GM12878 (cell line): ENCODE results near the gene NHEJ1. TPM values are rescaled to one million over a fixed set of nuclear protein-coding genes. Genes with fewer than 3 reads are reported as not detected.

Experiments
- ATAC-seq: fragments of 200-7000 bp; cut with Tn5 transposase; 3 replicates; pipeline ENCODE4 v1.9.1; 2020; ENCODE audit warnings: mild to moderate bottlenecking, moderate library complexity
- BruUV-seq: library from RNA; stranded (reverse); fragments of 400-500 nt; replicated peaks from 2 replicates; lab custom pipeline; 2021; lab: Mats Ljungman, UMichigan
- CTCF ChIA-PET: fragments of 300-600 bp; sonication (Branson Sonifier 250); formaldehyde crosslinking; extraction: SDS; loops from one replicate; lab custom pipeline; 2021; ENCODE audit warnings: inconsistent platforms; lab: Yijun Ruan, JAX
- POLR2A ChIA-PET: fragments of 350-600 bp; formaldehyde crosslinking; extraction: SDS; loops from one replicate; lab custom pipeline; 2021; ENCODE audit warnings: inconsistent platforms; lab: Charles Lee
- RAD21 ChIA-PET: fragments of 300-600 bp; sonication (Branson Sonifier 250); formaldehyde crosslinking; loops from one replicate; lab custom pipeline; 2023; ENCODE audit warnings: antibody characterized with exemption; ENCODE audit not compliant: unreplicated experiment; lab: Charles Lee
- SMC1A ChIA-PET: fragments of 300-600 bp; sonication (Branson Sonifier 250); formaldehyde crosslinking; loops from one replicate; lab custom pipeline; 2023; ENCODE audit not compliant: unreplicated experiment, uncharacterized antibody; lab: Charles Lee
- DNase-seq: peaks from one replicate; pipeline ENCODE4 v3.0.0-alpha.2; 2011; ENCODE audit warnings: low read depth, low spot score
- FAIRE-seq: peaks from 3 replicates; lab custom pipeline; 2011; peaks lifted over from hg19 to GRCh38; lab: Jason Lieb, UNC
- H2AFZ ChIP-seq: 2 replicates; pipeline ENCODE4 v1.6.0; 2011; ENCODE audit warnings: low read depth, low read length, control low read depth; ENCODE audit not compliant: control insufficient read depth
- H3K27ac ChIP-seq: 2 replicates; pipeline ENCODE4 v1.5.1; 2011; ENCODE audit warnings: control low read depth; ENCODE audit not compliant: control insufficient read depth, insufficient read depth
- H3K27me3 ChIP-seq, 2 experiments: replicated peaks in 1 of 2; 2 replicates each; pipeline versions ENCODE4 v1.6.0 to v1.6.1; 2011; ENCODE audit warnings: low read length in 1 of 2; ENCODE audit not compliant: control insufficient read depth in 2 of 2, insufficient read depth in 2 of 2
- H3K36me3 ChIP-seq, 2 experiments: 2 replicates each; pipeline ENCODE4 v1.5.1; 2011; ENCODE audit warnings: low read length in 1 of 2; ENCODE audit not compliant: control insufficient read depth in 2 of 2, insufficient read depth in 2 of 2
- H3K4me1 ChIP-seq: 2 replicates; pipeline ENCODE4 v1.6.1; 2011; ENCODE audit warnings: mild to moderate bottlenecking, low read length, moderate library complexity, mixed read lengths; ENCODE audit not compliant: control insufficient read depth, insufficient read depth
- H3K4me2 ChIP-seq: 2 replicates; pipeline ENCODE4 v1.6.0; 2011; ENCODE audit warnings: control low read depth; ENCODE audit not compliant: control insufficient read depth, insufficient read depth
- H3K4me3 ChIP-seq: fragments of 200-600 bp; sonication (generic); 2 replicates; pipeline ENCODE4 v1.5.1; 2016
- H3K79me2 ChIP-seq: 2 replicates; pipeline ENCODE4 v1.6.0; 2011; ENCODE audit warnings: low read length; ENCODE audit not compliant: control insufficient read depth, insufficient read depth
- H3K9ac ChIP-seq: 2 replicates; pipeline ENCODE4 v1.8.0; 2011; ENCODE audit warnings: low read length, control low read depth, mixed read lengths; ENCODE audit not compliant: control insufficient read depth, insufficient read depth
- H3K9me3 ChIP-seq: replicated peaks from 3 replicates; pipeline ENCODE4 v1.5.1; 2011; ENCODE audit warnings: mild to moderate bottlenecking, low read length; ENCODE audit not compliant: control insufficient read depth, insufficient read depth
- H4K20me1 ChIP-seq: 2 replicates; pipeline ENCODE4 v1.6.0; 2011; ENCODE audit not compliant: control insufficient read depth, insufficient read depth
- FOXK2 ChIP-seq: fragments of 450-650 bp; IDR thresholded peaks from 2 replicates; pipeline ENCODE4 v1.6.1; 2017; ENCODE audit warnings: mild to moderate bottlenecking, moderate library complexity
- IKZF1 ChIP-seq: fragments of 450-650 bp; conservative IDR thresholded peaks from 2 replicates; pipeline ENCODE4 v1.6.1; 2017; ENCODE audit warnings: antibody characterized with exemption, mild to moderate bottlenecking
- MTA2 ChIP-seq: fragments of 450-650 bp; IDR thresholded peaks from 2 replicates; pipeline ENCODE4 v1.6.1; 2016; ENCODE audit warnings: low read depth, mild to moderate bottlenecking, moderate library complexity
- PAX8 ChIP-seq: fragments of 450-650 bp; IDR thresholded peaks from 2 replicates; pipeline ENCODE4 v1.6.1; 2017; ENCODE audit warnings: mild to moderate bottlenecking, moderate library complexity
- RUNX3 ChIP-seq: IDR thresholded peaks from 2 replicates; pipeline ENCODE4 v1.6.1; 2012; ENCODE audit warnings: low read length, inconsistent platforms
- TARDBP ChIP-seq: IDR thresholded peaks from 2 replicates; pipeline ENCODE4 v1.6.1; 2016; ENCODE audit warnings: borderline replicate concordance
- WGBS: methylation state at CpG from one replicate; pipeline ENCODE4 v1.1.6; 2016; ENCODE audit warnings: low lambda C conversion rate; ENCODE audit not compliant: insufficient replicate concordance, insufficient coverage; ENCODE audit errors: missing lambda C conversion rate; 5-methylcytosine and 5-hydroxymethylcytosine counted together
- in situ Hi-C: fragments of 300-500 bp; cut with MboI; formaldehyde crosslinking; loops from 9 replicates; pipeline ENCODE4 v1.14.3; 2018; ENCODE audit warnings: mixed read lengths
- intact Hi-C: fragments of 100-400 bp; cut with micrococcal nuclease; formaldehyde crosslinking; loops from one replicate; pipeline ENCODE4 v1.14.2; 2022; ENCODE audit not compliant: unreplicated experiment
- polyA plus RNA-seq, 11 experiments: library from polyadenylated mRNA; depleted of rRNA in 4 of 11; unstranded in 6 of 11; stranded (reverse) in 5 of 11; fragments of >200 nt; fragmentation: Nextera tagmentation in 4 of 11; fragmentation: Illumina TruSeq in 1 of 11; extraction: Ambion mirVana in 4 of 11; extraction: Trizol in 1 of 11; gene quantifications; 1 replicate in 1 of 11; 2 replicates in 10 of 11; pipeline versions ENCODE4 v1.2.1 to v1.2.3, GENCODE V29; 2011 to 2016; ENCODE audit warnings: inconsistent platforms in 2 of 11, missing spikeins in 2 of 11, low read depth in 1 of 11
- total RNA-seq, 4 experiments: library from RNA; depleted of rRNA in 3 of 4; stranded (reverse); fragments of >200 nt in 3 of 4; fragmentation: Illumina TruSeq in 1 of 4; extraction: Trizol in 1 of 4; gene quantifications; 2 replicates each; pipeline versions ENCODE4 v1.2.1 to v1.2.3, GENCODE V29; 2013 to 2021
- TF ChIP-seq, protein P1 (sequence below): fragments of 450-650 bp; IDR thresholded peaks from 2 replicates; pipeline ENCODE4 v1.6.1; 2017; ENCODE audit warnings: antibody characterized with exemption, mild to moderate bottlenecking, moderate library complexity

Gene NHEJ1
- total and polyA plus RNA-seq, 10 of the 15 experiments (the other 5 are each of a cell fraction or from before 2014, with no cell fraction given) = 11.8 to 20.2 (median 17.0) TPM

- no peak for ATAC-seq
These were observed 132.5 kb downstream of the NHEJ1 start for GRCh38 chr2:219028141-219028540.

More at GRCh38 chr2:219028141-219028540, 132.5 kb downstream of the NHEJ1 start:
- TF ChIP-seq PAX8 (no peak), IKZF1 (no peak), MTA2 (no peak), RUNX3 (no peak), TARDBP (no peak), FOXK2 (no peak)
- TF ChIP-seq, protein P1, sequence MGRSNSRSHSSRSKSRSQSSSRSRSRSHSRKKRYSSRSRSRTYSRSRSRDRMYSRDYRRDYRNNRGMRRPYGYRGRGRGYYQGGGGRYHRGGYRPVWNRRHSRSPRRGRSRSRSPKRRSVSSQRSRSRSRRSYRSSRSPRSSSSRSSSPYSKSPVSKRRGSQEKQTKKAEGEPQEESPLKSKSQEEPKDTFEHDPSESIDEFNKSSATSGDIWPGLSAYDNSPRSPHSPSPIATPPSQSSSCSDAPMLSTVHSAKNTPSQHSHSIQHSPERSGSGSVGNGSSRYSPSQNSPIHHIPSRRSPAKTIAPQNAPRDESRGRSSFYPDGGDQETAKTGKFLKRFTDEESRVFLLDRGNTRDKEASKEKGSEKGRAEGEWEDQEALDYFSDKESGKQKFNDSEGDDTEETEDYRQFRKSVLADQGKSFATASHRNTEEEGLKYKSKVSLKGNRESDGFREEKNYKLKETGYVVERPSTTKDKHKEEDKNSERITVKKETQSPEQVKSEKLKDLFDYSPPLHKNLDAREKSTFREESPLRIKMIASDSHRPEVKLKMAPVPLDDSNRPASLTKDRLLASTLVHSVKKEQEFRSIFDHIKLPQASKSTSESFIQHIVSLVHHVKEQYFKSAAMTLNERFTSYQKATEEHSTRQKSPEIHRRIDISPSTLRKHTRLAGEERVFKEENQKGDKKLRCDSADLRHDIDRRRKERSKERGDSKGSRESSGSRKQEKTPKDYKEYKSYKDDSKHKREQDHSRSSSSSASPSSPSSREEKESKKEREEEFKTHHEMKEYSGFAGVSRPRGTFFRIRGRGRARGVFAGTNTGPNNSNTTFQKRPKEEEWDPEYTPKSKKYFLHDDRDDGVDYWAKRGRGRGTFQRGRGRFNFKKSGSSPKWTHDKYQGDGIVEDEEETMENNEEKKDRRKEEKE = no peak
- Histone ChIP-seq H3K4me2 (no peak overlapping the region), H3K4me3 (no peak overlapping the region), H4K20me1 (no peaks in the 10 kb centered on the region), H3K4me1 (no peaks in the 10 kb centered on the region), H3K27ac (no peak overlapping the region), H3K9ac (no peak overlapping the region), H3K79me2 (no peaks in the 10 kb centered on the region), H3K27me3 (peaks cover 0 to 1% of the 10 kb centered on the region in 2 experiments; a peak in 2 of 4 replicates), H3K36me3 (no peaks in the 10 kb centered on the region), H3K9me3 (no peaks in the 10 kb centered on the region), H2AFZ (no peak overlapping the region)
- in situ Hi-C loops (no loop called here), intact Hi-C loops (no loop called here)
- ChIA-PET POLR2A (no interaction called here), SMC1A (interaction anchor here (0.6 to 2.5 kb wide), 4 partner anchors 23 to 717 kb away, joined by 3 to 13 read pairs (median 4); no protein-coding TSS in a partner anchor), RAD21 (interaction anchor here (1.0 kb wide), 1 partner anchor 126 kb away, joined by 4 read pairs; no protein-coding TSS in a partner anchor), CTCF (interaction anchor here (0.5 to 6.6 kb wide), 7 partner anchors 9 to 227 kb away, joined by 3 to 100 read pairs (median 4); no protein-coding TSS in a partner anchor)
- DNase-seq = no peak
- 55% methylated on average over 5 of the region's 5 CpGs for WGBS
- no peak for FAIRE-seq
- BruUV-seq = no TSS peak
